NOMO-1 (cell line): ENCODE results near the gene BZW1.

Source experiments
- DNase-seq, 2 experiments: peaks; one replicate each; lab custom pipeline; 2025; ENCODE audit not compliant: unreplicated experiment in 2 of 2; lab: John Stamatoyannopoulos, UW

Gene BZW1

GRCh38 chr2:200828572-200829257, 17.0 kb downstream of the BZW1 start:
- DNase-seq: no peak

GRCh38 chr2:200829258-200829655, 17.5 kb downstream of the BZW1 start:
- DNase-seq: no peak

GRCh38 chr2:200834701-200835100, 23.0 kb downstream of the BZW1 start:
- no peak for DNase-seq

GRCh38 chr2:200839513-200839912, 27.8 kb downstream of the BZW1 start:
- no peak for DNase-seq

- no peak for DNase-seq
These were observed 32.6 kb downstream of the BZW1 start for GRCh38 chr2:200843993-200844948.

GRCh38 chr2:200845194-200845593, 33.5 kb downstream of the BZW1 start:
- no peak for DNase-seq

GRCh38 chr2:200845669-200846325, 34.1 kb downstream of the BZW1 start:
- no peak for DNase-seq

- DNase-seq: no peak
These were observed 35.6 kb downstream of the BZW1 start for GRCh38 chr2:200847269-200847668.

GRCh38 chr2:200847939-200848338, 36.2 kb downstream of the BZW1 start:
- no peak for DNase-seq

- DNase-seq: no peak
These were observed 39.0 kb downstream of the BZW1 start for GRCh38 chr2:200850512-200851256.

- no peak for DNase-seq
These were observed 39.9 kb downstream of the BZW1 start for GRCh38 chr2:200851398-200852248.

- DNase-seq: no peak
These were observed 40.9 kb downstream of the BZW1 start for GRCh38 chr2:200852605-200853004.

GRCh38 chr2:200856806-200857205, 45.1 kb downstream of the BZW1 start:
- DNase-seq: no peak

GRCh38 chr2:200860092-200860795, 48.5 kb downstream of the BZW1 start:
- no peak for DNase-seq

GRCh38 chr2:200861617-200862155, 50.0 kb downstream of the BZW1 start:
- DNase-seq: no peak

- DNase-seq: peak in 1 of 2 experiments; percentile 55
These were observed 50.9 kb downstream of the BZW1 start for GRCh38 chr2:200862532-200863000.

GRCh38 chr2:200863782-200864175, 52.1 kb downstream of the BZW1 start:
- peak in 1 of 2 experiments; percentile 56 for DNase-seq

- DNase-seq: peak; percentile 91
These were observed 52.7 kb downstream of the BZW1 start, which contains the start of gene CLK1 for GRCh38 chr2:200864176-200865034. TSS of gene CLK1 (minus strand) at chr2:200864658. CDS start at chr2:200861862, 2,796 bp downstream.
